Dermis microvascular lymphatic vessel endothelial cell (primary cell): Measurements from ENCODE around the gene GKAP1. TPM values are rescaled to one million over a fixed set of nuclear protein-coding genes. Genes with fewer than 3 reads are reported as not detected.
"Not testable (repeated sequence)": the region's sequence is repeated elsewhere in the genome, so short reads cannot be mapped to it uniquely, and the experiment has no call there.

Source experiments
- DNase-seq, 2 donors: peaks; one replicate each; pipeline versions ENCODE4 v3.0.0 to v3.0.0-alpha.2; 2010; ENCODE audit warnings: low read depth in 2 of 2
- total RNA-seq: library from RNA; depleted of rRNA; stranded (reverse); fragments of >200 nt; gene quantifications from 2 replicates; pipeline ENCODE4 v1.2.1, GENCODE V29; 2014

The GKAP1 gene
- total RNA-seq = 0.64 and 0.89 TPM in 2 replicates

DNA sequence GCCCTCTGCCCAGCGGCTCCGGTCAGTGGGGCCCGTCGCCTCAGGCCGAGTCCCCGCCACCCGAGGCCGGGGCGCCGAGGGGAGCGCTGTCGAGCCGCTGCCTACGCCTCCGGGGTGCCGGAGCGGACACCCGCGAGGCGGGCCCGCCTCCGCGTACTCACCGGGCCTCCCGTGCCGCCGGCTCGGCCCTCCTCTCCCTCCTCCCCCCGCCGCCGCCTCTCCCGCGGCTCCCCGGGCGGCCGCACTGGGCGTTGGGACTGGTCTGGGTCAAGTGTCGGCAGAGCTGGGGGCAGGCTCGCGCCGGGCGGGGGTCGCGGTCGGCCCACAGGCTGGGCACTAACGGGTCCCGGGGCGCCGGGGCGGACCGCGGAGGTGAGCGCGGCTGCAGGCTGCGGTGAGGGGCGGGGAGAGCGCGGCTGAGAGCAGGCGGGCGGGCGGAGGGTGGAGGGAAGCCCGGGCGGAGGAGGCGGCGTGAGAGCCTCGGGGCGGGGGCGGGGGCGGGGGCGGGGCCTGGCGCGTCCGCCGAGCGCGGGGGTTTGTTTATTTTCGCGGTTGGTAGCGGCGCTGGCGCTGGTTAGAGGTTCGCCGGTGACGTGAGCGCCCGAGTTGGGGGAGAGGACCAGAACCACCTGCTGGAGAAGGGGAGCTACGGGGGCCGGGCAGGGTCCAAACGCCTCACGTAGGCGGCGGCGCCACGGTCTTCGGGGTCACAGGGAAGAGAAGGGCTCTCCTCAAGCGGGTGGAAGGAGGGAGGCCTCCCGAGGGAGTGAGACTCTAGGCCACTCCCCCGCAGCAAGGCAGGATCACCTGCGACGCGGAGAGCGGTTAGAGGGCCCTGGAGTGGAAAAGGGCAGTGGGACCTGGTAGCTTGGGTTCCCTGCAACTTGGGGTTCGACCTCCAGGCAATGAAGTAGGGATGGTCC lies at the start of gene GKAP1:
GKAP1 (minus strand) TSS at position 414 of the 923 bp plus-strand sequence. CDS start 11,252 bp downstream, outside the sequence.
- DNase-seq = peak; percentile 11 to 68

DNA sequence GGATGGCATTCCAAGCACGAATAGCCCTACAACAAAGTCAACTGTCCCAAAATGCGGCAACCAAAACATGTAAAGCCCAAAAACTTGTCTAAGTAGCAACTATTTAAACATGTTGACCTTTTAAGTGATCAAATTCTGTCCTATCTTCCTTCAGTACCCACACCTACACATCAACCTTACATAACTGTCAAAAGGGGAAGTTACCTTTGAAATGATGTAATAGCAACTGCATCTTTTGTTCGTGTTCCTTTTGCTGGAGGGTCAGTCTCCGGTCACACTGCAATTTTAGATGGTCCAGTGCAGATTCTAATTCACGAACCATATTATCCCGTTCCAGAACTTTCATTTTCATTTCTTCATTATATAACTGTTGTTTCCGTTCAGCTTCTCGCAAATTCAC lies 32.3 kb upstream of the GKAP1 start:
- not testable (repeated sequence) for DNase-seq

DNA sequence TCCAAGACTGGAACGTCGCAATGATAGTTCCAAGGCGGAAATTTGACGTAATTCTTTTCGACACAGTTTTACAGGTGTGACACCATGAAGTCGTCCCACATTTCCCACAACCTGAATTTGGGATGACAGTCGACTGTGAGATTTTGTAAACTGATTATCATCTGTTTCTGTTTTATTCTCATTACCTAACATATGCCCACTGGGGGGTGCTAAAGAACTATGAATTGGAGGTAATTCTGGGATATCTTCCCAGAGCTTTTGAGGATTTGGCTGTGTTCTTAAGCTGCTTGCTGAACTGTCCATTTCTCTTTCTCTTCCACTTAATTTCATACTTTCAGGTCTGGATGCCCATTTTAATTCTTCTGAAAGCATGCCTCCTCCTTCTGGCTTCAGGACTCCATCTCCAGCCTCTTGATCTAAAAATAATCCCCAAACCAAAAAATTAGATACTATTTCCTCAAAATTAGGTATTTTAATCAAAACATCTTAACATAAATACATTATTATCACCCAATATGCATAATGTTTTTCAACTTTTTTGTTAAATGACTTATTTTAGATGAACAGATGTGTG lies 19.6 kb upstream of the GKAP1 start:
- not testable (repeated sequence) for DNase-seq

DNA sequence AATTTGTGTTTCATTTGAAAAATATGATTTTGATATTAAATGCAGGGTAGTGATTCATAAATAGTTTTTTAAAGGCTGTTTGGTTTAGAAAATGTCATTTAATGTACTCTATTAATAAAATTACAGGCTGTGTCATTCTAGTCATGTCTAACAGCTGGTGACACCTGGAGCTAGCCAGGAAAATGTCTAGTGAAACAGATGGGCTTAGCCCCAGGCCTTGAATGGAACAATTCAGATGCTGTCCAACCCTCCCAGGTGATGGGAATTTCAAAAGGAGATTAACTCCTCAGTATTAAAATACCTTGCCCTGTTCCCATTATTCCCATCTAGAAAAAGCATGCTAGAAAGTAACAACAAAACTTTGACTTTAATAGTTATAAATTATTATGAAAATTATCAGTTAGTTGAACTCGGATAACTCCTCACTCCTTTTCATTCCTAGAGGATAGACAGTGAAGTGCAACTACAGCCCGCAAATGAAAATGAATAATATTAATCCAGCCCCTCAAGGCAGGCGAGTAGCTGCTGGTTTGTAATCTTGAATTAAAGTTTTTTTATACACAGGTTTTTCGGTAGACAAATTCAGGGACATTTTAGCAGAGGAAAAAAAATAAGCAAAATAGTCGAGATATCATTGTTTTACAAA lies 13.0 kb upstream of the GKAP1 start:
- DNase-seq = not testable (repeated sequence)

DNA sequence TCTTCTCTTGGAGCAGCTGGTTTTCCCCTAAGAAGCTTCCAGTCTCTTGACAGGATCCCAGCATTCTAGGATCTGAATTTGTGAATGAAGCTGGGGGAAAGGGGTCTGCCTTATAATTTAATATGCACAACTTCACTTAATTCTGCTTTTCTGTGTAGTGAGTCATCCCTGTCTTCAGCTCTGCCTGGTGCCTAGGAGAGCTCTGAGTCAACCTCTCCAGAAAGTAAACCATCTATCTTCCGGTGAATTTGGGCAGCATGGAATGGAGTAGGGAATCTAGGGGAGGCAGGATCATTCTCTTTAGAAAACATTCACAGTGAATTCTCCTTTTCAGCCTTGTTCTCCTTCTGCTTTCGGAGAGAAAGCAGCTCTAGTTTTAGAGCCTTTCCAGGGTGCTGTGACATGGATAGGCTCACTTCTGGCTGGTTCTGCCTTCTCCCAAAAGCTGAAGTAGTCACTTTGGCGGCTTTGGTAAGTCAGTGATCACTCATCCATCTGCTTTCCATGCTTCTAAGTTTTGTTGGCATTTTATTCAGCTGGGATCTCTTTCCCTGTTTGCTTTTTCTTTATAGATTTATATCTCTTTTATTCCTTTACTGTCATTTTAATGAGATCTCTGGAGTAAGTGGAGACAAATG lies 7.5 kb upstream of the GKAP1 start:
- DNase-seq = not testable (repeated sequence)

DNA sequence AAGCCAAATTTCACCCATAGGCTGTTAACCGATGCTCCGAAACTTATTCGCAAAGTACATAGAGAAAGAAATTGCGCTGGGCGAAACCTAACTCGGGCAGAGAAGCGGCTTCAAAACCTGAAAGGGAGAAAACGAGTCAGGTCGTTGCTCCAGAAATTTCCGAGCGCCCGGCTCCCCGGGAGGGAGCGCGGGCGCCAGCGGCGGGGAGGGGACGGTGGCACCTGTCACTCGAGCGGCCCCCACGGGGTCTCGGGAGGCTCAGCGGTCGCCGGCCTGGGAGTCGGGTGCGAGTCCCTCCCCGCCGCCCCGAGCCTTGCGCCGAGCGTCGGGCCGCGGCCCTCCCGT lies 586 bp downstream of the GKAP1 start:
- peak in 1 of 2 donors; percentile 1 for DNase-seq

DNA sequence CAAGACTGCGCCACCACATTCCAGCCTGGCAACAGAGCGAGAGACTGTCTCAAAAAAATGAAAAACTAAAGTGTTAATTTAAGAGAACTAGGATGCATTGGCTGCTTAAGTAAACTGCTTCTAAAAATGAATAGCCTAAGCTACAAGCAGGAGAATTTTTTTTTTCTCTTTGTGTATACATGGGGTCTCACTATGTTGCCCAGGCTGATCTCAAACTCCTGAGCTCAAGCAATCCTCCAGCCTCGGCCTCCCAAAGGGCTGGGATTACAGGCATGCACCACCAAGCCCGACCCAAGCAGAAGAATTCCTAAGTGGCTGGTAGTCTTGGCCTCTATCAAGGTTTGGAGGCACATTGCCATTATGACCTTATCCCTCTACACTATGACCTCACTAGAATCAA lies 2.4 kb downstream of the GKAP1 start:
- DNase-seq = not testable (repeated sequence)

DNA sequence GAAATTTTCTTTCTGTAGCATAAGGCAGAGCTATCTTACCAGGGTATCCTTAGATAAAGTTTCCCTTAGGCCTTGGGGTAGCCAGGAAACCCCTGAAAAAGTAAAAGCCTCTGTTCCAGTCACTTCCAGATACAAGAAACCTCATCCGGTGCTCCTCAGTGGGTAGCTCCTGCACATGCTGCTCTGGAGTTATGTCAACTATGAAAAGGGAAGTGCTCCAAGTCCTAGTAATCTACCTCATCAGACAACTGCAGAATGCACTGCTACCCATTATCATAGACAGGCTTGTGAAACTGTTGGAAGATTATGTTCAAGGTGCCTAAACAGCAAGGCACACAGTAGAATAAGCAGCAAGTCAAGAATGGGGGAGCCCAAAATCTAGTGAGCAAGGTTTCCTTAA lies 8.4 kb downstream of the GKAP1 start:
- not testable (repeated sequence) for DNase-seq

DNA sequence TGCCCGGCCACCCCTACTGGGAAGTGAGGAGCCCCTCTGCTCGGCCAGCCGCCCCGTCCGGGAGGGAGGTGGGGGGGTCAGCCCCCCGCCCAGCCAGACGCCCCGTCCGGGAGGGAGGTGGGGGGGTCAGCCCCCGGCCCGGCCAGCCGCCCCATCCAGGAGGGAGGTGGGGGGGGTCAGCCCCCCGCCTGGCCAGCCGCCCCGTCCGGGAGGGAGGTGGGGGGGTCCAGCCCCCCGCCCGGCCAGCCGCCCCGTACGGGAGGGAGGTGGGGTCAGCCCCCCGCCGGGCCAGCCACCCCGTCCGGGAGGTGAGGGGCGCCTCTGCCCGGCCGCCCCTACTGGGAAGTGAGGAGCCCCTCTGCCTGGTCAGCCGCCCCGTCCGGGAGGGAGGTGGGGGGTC lies 13.1 kb downstream of the GKAP1 start:
- DNase-seq = not testable (repeated sequence)

DNA sequence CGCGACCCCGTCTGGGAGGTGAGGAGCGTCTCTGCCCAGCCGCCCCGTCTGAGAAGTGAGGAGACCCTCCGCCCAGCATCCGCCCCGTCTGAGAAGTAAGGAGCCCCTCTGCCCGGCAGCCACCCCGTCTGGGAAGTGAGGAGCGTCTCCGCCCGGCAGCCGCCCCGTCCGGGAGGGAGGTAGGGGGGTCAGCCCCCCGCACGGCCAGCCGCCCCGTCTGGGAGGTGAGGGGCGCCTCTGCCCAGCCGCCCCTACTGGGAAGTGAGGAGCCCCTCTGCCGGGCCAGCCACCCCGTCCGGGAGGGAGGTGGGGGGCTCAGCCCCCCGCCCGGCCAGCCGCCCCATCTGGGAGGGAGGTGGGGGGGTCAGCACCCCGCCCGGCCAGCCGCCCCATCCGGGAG lies 13.6 kb downstream of the GKAP1 start:
- not testable (repeated sequence) for DNase-seq

DNA sequence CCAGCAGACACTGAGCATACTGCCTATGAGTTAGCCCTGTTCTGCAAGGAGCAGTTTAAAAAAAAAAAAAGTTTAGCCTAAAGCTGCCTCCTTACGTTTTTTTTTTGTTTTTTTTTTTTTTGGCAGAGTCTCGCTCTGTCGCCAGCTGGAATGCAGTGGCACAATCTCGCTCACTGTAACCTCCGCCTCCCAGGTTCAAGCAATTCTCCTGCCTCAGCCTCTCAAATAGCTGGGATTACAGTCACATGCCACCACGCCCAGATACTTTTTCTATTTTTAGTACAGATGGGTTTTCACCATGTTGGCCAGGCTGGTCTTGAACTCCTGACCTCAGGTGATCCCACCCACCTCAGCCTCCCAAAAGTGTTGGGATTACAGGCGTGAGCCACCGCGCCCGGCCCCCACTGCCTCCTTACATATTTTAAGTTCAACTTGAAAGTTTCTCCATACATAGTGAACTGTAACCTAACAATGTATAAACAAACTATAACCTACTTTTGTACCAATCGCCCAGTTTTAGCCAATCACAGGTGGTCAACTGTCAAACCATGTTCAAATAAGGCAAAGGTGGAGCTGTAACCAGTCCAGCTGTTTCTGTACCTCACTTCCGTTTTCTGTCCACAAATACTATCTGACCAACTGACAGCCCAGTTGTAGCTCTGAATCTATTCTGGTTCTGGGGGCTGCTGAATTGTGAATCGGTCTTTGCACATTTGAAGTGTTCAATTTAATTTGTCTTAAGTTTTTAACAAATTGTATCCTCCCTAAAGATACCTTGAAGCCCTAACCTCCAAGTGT lies 17.1 kb downstream of the GKAP1 start:
- DNase-seq = no peak

DNA sequence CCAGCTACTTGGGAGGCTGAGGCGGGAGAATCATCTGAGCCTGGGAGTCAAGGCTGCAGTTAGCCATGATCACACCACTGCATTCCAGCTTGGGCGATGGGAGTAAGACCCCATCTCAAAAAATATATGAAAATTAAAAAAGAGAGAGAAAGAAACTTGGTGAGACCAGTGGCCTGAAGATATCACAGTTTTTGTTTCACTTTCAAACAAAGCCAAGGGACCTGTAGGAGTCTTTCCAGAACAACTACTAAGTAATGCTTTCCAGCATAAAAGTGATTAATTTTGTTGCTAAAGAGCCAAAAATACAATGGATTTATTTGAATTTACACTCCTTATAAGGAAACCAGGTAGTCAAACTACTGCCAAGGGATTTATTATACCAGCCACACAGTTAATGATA lies 23.5 kb downstream of the GKAP1 start:
- DNase-seq = no peak

DNA sequence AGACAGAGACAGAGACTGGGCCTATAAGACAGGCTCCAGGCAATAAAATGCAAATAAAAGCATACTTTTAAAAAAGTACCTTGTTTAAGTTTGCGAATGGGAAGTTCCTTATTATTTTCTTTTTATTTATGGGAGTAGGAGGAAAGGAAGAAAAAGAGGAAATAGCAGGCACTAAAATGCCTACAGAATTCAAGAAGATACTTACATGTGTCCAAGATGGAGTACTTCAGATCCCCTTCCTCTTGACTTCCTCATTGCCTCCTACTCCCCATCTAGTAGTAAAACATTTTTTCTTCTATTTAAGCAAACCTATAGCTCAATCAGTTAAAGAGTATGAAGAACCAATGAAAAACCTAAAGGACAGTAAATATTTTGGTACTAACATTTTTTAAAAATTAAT lies 24.8 kb downstream of the GKAP1 start:
- no peak for DNase-seq

DNA sequence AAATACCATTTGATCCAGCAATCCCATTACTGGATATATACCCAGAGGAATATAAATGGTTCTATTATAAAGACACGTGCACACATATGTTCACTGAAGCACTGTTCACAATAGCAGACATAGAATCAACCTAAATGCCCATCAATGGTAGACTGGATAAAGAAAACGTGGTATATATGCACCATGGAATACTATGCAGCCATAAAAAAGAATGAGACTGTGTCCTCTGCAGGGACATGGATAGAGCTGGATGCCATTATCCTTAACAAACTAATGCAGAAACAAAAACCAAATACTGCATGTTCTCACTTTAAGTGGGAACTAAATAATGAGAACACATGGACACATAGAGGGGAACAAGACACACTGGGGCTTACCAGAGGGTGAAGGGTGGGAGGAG lies 39.4 kb downstream of the GKAP1 start:
- no peak for DNase-seq

DNA sequence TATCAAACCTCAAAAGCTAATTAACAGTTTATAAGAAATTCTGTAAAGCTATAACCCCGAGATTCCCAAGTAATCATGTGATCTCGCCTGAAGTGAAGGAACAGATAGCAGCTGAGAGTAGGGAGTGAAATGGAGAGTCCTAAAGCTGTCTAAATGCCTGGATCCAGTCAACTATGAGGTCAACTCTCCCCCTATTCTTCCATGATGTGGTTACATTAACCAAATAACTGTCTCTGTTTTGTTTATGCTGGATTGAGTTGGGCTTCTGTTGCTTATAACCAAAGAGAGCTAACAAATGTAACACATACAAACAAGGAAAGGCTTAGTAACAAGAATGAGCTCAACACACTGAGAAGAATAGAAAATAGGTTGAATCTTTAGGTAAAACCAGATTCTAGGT lies 41.6 kb downstream of the GKAP1 start:
- no peak for DNase-seq

DNA sequence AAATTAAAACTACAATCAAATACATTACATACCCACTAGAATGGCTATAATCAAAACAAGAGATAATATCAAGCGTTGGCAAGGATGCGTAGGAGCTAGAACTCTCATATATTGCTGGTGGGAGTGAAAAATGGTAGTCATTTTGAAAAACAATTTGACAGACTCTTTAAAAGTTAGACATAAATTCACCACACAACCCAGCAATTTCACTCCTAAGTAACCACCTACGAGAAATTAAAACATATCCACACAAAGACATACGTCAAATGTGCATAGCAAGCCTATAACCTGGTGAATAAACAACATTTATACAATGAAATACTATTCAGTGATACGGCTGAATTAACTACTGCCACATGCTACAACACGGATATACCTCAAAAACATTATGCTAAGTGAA lies 44.7 kb downstream of the GKAP1 start:
- no peak for DNase-seq

DNA sequence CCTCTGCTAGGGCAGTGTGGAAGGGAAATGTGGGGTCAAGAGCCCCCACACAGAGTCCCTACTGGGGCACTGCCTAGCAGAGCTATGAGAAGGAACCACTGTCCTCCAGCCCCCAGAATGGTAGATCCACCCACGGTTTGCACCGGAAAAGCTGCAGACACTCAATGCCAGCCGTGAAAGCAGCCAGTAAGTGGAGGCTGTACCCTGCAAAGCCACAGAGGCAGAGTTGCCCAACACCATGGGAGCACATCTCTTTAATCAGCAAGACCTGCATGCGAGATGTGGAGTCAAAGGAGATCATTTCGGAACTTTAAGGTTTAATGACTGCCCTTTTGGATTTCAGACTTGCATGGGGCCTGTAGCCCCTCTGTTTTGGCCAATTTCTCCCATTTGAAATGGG lies 52.2 kb downstream of the GKAP1 start:
- no peak for DNase-seq

DNA sequence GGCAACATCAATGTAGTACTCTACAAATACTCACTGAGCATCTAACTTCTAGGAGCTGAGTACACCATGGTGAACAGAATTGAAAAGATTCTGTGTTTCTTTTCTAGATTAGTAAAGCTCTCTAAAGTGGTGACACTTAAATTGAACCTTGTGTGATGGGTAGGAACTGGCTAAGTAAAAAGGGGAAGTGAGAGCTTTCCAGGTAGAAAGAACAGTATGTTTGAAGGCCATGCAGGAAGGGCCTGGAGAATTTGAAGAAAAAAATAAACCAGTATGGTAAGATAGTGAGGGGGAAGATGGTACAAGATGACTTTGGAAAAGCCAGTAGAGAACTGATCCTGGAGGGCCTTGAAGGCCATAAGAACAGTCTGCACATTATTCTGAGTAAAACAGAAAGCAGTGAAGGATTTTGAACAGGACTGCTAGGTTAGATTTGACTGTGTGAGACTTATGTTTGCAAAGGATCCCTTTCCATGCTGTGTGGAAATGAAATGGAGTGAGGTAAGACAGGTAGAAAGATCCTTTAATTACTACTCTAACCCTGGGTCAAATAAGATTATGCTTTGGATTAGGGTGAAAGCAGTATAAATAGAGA lies 63.1 kb downstream of the GKAP1 start:
- DNase-seq = no peak

DNA sequence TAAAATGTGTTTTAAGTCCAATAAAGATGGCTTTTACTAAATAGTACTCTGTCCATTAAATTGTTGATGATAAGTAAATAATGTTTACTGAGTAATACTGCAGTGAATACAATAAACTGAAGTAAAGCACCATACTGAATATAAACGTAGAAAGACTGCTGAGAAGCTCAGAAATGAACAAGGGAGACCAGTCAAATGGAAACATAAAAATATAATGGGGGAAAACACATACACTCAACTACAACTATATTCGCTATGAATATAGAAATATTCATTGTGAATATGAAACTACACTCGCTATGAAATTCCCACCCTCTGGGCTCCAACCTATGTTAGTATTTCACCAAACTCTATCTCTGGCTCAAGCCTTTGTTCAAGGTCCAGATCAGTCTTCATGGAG lies 67.9 kb downstream of the GKAP1 start:
- DNase-seq = no peak

DNA sequence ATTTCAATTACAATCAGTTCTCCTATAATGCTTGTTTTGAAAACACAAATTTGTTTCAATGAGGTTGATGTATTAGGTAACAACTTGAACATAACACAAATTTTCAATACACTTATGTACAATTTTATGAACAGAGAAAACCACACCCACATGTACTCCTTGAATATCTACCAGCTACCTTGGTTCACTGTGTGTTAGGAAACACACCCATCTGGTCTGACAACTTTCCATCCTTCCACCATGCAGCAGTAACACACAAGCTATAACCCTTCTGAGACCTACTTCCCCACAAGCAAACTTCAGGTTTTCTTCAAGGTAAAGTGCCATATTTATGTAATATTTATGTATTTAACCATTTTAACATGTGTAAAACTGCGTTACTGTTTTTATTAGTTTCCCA lies 73.4 kb downstream of the GKAP1 start:
- DNase-seq = no peak

DNA sequence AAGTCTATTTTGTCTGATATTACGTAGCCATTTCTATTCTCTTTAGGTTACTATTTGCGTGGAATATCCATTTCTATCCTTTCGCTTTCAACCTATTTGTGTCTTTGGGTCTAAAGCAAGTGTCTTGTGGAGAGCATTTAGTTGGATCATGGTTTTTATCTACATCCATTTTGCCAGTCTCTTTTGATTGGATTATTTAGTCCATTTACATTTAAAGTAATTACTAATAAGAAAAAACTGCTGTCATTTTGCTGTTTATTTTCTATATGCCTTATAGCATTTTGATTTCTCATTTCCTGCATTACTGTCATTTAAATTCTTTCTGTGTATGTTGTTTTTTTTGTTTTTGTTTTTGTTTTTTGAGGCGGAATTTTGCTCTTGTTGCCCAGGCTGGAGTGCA lies 83.8 kb downstream of the GKAP1 start:
- DNase-seq = no peak
